AG10803 (cell line): ENCODE results near the gene SHE.

Experiments
- DNase-seq: peaks from one replicate; pipeline ENCODE4 v3.0.0; 2010; ENCODE audit warnings: low read depth
- H3K4me3 ChIP-seq: 2 replicates; pipeline ENCODE4 v1.5.1; 2011; ENCODE audit warnings: mild to moderate bottlenecking, low read length, control low read depth
- CTCF ChIP-seq: conservative IDR thresholded peaks from 2 replicates; pipeline ENCODE4 v1.5.1; 2011; ENCODE audit warnings: mild to moderate bottlenecking, low read length, control low read depth, inconsistent platforms

The SHE gene

GRCh38 chr1:154502066-154502743 lies at the start of gene SHE, which contains the start of gene TDRD10:
SHE (minus strand) TSS chr1:154502412; CDS start chr1:154502026, 386 bp downstream.
TDRD10 (plus strand) TSS chr1:154502219; CDS start chr1:154506904, 4,685 bp downstream.
- TF ChIP-seq CTCF, result no peak
- no peak for DNase-seq
- no peak within 1 kb of the TSS for H3K4me3 ChIP-seq

DNA sequence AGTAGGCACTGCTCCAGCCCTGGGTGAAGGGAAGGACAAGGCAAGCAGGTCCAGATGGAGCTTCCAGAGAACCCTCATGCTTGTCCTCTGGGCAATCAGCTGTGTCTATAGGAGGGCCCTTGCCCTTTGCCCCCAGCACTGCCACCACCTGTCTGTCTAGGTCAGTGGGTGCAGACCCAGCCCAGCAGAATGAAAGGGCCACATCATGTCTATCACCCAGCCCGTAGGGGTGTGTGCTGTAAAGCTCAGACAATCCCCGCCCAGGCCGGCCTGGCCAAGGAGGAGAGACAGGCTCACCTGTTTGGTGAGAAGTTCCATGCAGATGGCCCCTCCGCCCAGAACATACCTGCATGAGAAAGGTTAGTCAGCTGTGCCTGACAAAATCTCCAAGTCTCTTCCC lies 49.3 kb upstream of the SHE start:
- H3K4me3 ChIP-seq, result no peak overlapping the region
- DNase-seq, result no peak

GRCh38 chr1:154550657-154551056 lies 48.4 kb upstream of the SHE start:
- no peak overlapping the region for H3K4me3 ChIP-seq
- TF ChIP-seq CTCF, result no peak
- DNase-seq, result no peak

More for the DNA sequence above, 49.3 kb upstream of the SHE start:
- no peak for TF ChIP-seq CTCF

DNA sequence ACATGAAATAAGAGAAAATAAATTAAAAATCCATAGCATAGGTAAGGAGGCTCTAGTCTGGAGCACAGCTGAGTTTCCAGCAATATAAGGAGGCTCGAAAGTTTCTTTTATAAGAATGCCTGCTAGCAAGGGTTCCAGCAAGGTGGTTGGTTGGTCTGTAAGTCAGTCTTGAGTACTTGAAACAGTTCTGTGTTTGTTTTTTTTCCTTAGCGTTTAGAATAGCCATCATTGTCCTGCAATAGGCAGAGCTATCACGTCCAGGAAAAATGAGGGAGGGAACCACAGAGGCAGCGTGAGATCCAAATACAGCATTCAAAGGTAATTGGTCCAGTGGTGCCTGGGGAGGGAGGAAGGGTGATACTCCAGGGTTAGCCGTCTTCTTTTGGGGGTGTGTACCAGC lies 47.9 kb upstream of the SHE start:
- H3K4me3 ChIP-seq, result no peak overlapping the region
- no peak for DNase-seq
- no peak for TF ChIP-seq CTCF

- no peak for TF ChIP-seq CTCF
- DNase-seq, result no peak
- H3K4me3 ChIP-seq, result no peak overlapping the region
Measured at GRCh38 chr1:154549202-154549770, 47.1 kb upstream of the SHE start.

GRCh38 chr1:154548028-154548427 lies 45.8 kb upstream of the SHE start:
- no peak for DNase-seq
- no peak for TF ChIP-seq CTCF

GRCh38 chr1:154547105-154547732 lies 45.0 kb upstream of the SHE start:
- no peak for TF ChIP-seq CTCF
- DNase-seq, result no peak
- no peak overlapping the region for H3K4me3 ChIP-seq

More at GRCh38 chr1:154548028-154548427, 45.8 kb upstream of the SHE start:
- H3K4me3 ChIP-seq, result no peak overlapping the region
